ENCODE measurements around the gene NDP.

The NDP gene, protein sequence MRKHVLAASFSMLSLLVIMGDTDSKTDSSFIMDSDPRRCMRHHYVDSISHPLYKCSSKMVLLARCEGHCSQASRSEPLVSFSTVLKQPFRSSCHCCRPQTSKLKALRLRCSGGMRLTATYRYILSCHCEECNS

DNA sequence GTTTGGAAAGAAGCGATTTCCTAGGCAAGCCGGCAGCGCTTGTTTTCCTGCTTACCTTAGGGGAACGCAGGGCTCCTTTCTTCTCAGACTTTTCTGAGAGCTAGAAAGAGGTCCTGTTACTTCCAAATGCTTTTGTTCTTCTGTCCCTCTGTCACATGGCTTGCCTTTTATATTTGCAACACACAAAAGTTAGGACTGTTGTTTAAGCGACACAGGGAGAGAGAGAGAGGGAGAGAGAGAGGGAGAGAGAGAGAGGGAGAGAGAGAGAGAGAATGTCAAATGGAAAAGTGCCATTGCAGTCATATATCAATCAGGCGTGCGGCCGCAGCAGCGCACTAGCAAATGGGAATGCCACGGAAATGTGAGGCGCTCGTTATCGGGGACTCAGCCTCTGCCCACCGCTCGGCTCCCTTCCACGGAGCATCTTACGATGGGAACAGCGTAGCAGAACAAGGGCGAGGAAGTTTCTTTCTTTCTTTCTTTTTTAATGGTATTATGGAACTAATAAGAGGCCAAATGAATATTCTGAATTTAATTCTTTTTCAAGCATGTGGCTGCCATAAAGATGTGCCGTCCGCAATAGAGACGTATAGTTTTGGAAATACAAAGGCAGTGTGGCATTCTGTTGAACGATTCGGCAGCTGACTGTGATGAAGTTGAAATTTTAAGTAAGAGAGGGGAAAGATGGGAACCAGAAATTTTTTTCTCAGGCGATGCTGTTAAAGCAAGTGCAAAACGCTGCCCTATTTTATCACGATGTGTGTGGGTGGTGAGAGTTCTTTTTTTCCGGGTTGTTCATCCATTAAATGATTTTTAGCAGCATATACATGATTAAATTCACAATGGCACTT is at the start of gene NDP:
Gene NDP, minus strand, starts transcription at position 142 of the 851 bp plus-strand sequence. CDS start 14,745 bp downstream, outside the sequence.
- no peak for DNase-seq (ENCODE audit: low read depth, low spot score)

DNA sequence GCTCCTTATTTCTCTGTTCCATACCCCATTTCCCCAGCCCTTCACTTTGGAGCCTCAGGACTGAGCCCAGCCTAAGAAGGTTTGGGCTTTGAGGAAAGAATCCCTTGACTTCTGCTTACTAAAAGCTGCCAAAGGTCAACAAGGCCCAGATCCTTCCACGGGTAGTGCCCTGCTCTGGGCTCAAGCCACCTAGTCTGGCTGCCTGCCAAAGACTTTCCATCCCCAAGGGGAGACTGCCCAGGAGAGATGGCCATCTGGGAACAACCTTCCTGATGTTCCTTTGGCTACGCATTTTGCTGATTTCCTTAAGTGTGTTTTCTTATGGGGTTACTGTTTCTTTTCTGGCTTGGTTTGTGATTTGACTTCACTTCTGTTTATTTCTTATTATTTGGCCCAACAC is 49.8 kb upstream of the NDP start:
- DNase-seq (ENCODE audit: low read depth, low spot score): no peak

DNA sequence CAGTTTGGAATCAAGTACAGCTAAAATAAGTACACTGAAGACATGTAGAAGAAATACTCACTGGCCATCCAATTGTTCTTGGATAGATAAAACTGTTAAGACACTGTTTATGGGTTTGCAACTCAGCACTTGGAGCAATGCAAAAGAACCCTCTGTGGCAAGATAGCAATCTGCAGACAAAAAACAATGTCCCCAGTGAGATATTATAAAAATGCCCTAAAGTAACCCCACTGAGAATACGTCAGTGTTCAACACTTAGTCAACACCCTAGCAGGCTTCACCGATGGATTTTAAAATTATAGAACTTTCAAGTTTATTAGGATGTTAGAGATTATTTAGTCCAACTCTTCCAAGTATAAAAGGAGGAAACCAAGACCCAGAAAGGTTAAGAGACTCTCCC is 47.5 kb upstream of the NDP start:
- DNase-seq (ENCODE audit: low read depth, low spot score): no peak

DNA sequence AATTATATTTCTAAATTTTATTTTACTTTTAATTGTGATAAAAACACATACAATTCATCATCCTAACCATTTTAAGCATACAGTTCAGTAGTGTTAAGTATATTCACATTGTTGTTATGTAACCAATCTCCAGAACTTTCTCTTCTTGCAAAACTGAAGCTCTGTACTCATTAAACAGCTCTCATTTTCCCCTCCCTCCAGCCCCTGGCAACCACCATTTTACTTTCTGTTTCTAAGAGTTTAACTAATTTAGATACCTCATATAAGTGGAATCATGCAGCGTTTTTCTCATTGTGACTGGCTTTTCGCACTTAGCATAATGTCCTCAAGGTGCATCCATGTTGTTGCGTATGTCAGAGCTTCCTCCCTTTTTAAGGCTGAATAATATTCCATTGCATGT is 46.7 kb upstream of the NDP start:
- no peak for DNase-seq (ENCODE audit: low read depth, low spot score)

DNA sequence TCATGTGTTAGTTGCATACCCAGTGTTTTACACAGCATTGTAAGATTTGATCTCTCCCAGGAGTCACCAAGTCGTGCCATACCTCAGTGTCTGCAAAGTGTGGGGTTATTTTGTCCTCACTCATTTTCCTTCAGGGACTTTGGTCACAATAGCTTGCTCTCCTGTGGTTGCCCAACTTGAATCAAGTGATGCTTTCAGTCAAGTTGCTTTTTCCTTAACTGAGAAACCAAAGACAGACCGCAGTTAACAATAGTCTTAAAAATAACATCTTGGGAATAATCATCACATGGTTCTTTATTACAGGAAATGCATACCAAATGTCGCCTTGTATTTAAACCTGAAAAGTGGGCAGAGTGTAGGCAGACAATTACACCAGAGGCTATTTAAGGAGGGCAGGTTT is 44.5 kb upstream of the NDP start:
- no peak for DNase-seq (ENCODE audit: low read depth, low spot score)

DNA sequence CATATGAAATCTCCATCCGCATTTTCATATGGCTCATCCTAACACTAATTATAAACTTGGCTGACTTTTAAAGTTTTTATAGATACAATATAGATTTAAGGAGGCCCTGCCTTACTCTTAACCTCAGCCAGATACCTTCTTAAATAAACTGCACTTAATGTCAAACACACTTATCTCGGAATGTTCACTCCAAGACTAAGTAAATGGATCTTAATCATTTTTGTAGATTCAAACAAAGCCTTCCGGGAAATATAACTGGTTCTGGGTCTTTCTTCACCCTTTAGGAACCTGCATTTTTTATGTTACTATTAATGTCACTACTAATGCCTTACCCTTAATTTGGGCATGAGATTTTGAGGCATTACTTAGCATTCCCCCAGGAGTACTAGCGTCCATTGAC is 43.7 kb upstream of the NDP start:
- DNase-seq (ENCODE audit: low read depth, low spot score): no peak

DNA sequence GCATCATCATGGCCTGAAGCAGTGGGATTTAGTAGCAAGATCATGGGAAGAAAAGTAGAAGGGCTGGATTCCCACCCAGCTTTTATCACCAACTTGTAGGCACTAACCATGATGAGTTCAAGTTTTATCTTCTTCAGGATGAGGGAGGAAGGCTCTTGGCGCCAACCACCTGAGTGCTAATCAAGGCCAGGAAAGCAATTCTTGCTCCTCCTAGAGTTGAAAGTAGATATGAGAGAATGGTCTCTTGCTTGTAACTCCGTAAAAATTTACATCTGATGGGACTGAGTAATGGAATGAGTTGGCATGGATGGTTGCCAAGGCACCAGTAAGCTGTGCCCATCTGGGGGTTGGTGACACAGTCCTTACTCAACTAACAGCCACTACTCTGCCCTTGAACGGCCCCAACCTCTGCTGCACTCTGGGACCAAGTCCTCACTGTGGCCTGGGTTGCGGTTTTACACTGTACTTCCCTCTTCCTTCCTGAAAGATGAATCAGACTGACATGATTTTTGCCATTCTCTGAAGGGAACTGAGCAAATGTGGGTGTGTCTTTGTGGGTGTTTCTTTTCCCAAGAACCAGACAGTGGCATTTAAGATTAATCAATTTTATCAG is 39.4 kb upstream of the NDP start:
- DNase-seq (ENCODE audit: low read depth, low spot score): no peak

DNA sequence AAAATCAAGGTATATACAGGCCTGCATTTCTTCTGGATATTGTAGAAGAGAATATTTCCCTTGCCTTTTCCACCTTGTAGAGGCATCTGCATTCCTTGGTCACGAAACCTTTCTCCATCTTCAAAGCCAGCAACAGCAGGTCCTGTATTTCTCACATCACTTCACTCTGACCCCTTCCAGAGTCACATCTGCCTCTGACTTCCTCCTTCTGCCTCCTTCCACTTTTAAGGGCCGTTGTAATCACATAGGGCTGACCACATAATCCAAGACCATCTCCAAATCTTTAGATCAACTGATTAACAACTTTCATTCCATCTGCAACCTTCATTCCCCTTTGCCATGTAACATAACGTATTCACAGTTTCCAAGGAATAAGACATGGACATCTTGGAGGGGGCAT is 38.3 kb upstream of the NDP start:
- no peak for DNase-seq (ENCODE audit: low read depth, low spot score)

DNA sequence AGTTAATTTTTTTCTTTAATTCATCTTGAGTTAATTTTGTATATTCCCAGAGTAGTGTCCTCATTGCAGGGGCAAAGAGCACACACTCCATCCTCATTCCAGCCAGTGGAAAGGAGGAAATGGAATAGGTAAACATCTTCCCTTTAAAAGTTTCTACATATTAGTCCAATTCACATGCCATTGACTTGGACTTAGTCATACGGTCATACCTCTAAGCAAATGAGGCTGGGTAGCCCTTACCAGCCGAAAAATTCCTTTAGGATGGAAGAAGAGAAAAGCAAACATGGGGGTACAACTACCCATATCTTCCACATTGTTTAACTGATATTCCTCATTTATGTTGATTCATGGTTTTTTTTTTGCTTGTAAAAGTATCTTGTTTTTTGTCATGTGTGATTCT is 37.4 kb upstream of the NDP start:
- no peak for DNase-seq (ENCODE audit: low read depth, low spot score)

DNA sequence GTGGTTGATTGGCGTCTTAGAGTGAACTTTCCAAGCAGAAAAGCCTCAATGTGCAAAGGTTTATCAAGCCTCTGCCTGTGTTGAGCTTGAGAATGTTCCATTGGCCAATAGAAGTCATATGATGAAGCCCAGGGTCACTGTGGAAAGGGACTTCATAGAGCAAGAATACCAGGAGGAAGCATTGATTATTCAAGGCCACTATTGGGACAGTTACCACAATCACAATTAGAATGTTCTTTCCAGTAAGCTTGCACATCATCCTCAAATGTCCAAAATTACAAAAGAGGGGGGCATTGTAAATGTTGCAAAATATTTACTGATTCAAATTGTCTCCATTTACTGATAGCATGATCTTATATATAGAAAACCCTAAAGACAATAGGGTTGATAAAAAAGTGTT is 32.9 kb upstream of the NDP start:
- no peak for DNase-seq (ENCODE audit: low read depth, low spot score)

DNA sequence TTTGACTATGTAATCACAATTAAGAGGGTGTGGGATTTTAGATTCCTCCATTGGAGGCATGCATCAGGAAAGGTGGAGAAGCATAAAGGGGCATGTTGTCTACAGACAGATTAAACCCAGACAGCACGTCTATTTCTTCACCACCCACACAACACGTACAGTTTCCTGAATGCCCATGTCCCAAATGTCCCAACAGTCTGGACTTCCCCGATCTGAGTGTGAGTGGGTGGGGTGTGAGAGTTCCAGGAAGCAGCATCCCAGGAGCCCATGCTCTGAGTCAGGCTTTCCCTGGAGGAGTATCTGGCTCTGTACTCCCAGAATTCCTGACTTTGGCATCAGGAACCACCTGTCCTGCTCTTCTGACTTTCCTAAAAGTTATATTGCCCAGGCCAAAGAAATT is 30.8 kb upstream of the NDP start:
- no peak for DNase-seq (ENCODE audit: low read depth, low spot score)

DNA sequence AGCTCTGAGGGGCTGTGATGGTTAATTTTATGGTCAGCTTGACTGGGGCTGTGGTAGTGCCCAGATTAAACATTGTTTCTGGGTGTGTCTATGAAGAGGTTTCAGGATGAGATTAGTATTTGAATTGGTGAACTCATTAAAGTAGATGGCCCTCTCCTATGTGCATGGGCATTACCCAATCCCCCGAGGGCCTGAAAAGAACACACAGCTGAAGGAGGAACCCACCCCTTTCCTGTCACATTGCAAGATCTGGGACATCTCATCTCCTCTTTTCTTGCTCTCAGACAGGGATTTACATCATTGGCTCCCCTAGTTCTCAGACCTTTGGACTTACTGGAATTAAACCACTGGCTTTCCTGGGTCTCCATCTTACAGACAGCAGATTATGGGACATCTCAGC is 29.4 kb upstream of the NDP start:
- no peak for DNase-seq (ENCODE audit: low read depth, low spot score)

DNA sequence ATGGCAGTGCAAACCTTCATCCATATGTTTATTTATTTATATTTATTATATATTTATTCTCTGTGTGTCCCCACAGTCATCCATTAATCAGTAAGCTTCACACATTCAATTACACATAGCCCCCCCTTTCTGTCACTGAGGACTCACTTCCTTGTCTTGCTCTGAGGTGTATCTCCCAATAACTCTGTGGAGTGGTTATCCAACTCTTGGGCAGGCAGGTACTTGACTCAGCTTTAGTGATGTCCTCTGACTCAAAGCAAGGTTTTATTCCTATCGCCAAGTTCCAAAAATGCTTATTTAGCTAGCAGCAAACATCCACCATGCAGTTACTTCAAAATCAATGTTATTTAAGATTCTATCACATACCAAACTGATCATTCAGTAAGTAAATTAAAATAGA is 25.2 kb upstream of the NDP start:
- no peak for DNase-seq (ENCODE audit: low read depth, low spot score)

DNA sequence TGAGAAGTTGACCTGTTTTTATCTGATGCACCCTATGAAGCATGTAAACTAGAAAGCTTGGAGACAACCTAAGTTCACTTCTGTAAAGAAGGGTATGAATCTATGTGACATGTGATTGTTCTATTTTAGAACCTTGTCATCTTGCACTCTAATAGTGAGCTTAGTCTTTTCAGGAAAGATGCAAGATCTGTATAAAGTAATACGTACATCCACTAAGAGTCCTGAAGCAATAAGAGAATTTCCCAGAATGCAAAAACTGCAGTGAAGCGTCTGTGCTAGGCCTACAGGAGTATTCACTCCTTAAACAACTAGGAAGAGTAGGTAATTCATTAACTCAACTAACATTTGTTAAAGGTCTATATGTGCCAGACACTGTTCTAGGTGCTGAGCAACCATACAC is 23.3 kb upstream of the NDP start:
- DNase-seq (ENCODE audit: low read depth, low spot score): no peak

DNA sequence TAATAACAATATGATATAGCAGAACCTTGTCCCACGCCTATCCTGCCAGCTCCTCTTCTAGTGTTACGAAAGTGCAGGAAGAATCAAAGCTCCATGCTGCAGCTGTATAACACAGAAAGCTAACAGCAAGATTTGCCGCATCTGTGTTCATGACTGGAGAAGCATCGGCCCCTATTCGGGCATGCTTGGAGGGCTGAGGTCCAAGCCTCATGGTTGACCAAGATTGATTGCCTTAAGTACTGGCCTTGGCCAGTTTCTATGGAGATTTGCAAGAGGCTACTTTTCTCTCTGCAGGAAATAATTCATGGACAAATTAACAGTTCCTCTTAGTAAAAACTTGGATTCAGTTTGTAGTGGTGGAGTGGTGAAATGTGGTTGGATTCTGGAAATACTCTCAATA is 12.9 kb upstream of the NDP start:
- no peak for DNase-seq (ENCODE audit: low read depth, low spot score)

DNA sequence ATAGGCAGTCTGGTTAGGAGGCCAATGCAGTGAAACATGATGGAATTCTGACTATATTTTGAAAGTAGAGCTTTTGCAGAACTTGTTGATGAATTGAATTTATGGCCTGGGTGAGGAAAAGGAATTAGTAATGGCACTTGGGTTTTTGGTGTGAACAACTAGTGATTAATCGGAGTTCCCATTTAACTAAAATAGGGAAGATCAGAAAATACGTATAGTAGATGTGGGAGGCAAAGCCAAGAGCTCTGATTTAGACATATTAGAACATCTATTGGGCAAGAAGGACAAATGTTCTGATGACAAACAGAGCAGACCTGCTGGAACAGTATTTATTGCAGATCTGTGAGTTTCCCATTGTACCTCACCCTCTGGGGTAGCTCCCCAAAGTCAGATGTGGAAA is 12.3 kb upstream of the NDP start:
- DNase-seq (ENCODE audit: low read depth, low spot score): no peak

DNA sequence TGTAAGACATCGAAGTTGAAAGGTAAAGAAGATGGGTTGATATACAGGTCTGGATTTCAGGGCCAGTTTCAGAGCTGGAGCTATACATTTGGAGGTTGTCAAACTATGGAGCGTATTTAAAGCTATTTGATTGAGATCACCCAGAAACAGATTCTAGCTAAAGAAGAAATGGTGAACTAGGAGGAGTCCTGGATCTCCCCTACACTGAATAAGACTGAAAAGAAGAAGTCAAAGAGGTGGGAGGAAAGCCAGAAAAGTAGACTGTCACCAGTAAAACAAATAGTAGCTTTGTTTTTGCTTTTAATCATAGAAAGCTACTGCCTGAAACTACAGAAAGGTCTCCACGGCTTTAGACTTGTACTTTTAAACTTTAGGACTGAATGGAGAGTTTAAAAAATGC is 5.0 kb upstream of the NDP start:
- DNase-seq (ENCODE audit: low read depth, low spot score): no peak

DNA sequence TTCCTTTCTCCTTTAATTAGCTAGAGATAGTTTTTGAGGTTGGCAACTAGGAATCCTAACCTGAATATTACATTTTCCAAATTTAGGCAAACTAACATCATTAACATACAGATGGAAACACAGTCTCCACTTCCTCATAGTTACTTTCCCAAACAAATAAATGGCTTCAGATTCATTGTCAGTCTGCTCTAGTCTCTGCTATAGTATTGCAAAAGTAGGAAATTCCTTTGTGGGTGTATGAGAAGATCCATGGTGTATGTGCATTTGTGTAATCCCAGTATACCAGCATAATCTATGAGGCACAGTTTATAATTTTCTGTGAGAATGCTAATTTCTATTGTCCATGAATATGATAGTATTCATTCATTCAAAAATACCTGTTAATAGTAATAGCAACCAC is 3.0 kb upstream of the NDP start:
- DNase-seq (ENCODE audit: low read depth, low spot score): no peak

DNA sequence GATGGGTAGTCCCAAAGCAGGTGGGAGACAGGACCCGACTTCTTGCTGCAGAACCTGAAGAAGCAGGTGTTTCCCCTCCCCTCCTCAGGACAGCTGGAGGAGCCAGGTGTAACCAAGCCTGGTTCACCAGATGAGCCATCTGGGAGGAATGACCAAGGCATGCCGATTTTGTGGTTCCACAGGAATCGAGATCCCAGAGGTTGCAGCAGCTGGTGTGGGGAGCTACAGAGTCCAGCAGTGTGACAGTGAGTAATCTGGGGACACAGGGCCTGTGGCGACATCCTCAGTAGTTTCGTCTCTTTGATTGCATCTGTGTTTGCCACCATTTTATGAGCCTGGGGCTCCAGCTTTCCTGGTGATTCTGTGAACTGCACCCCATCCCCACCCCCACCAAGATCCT is 2.6 kb upstream of the NDP start:
- DNase-seq (ENCODE audit: low read depth, low spot score): no peak

DNA sequence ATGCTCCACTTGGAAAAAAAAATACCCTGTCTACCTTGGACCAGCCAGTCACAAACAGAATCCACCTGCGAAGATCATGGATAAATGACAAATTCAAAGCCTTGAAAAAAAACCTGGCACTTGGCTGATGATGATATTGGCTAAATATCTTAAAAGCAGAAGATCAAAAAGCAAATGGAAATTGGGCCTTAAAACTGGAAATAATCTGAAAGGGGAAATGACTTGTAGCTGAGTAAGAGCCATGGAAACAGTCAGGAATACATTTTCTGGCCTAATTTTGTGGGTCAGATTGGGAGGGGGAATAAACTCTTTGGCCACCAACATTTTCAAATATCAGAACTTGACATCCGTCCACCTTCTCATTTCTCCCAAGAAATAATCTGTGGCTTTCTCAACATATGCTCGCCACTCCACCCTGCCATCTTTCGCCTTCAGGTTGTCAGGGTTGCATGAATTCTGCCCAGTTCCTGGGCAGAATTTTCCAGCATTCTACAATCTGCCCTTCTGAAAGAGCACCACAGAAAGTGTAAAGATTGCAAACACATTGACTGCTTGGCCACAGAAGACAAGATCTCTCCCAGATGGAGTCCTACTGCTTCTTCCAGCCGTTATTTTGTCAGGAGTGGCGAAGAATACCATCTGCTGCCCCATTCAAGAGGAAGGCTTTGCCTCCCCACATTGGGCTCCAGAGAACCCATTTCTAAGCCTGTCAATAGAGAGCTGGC is 1.7 kb upstream of the NDP start:
- DNase-seq (ENCODE audit: low read depth, low spot score): no peak

DNA sequence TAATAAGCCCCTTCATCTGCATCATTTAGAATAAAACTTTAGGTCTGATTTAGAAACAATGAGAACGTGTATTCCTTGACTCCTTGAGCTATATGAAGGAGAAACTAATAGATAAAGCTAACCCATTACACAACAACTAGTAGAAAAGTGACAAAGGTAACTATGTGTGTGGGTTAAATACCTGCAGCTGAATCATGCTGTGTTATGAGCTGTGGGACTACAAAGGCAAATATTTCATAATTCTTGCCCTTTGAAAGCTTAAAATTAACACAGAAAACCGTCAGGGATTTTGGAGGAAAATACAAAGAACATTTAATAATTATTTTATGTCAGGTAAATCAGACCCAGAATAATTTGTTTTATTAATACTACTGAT is 898 bp upstream of the NDP start:
- no peak for DNase-seq (ENCODE audit: low read depth, low spot score)

Measured in activated naive CD8-positive, alpha-beta T cell treated with anti-CD3 and anti-CD28 coated beads, Interleukin-2, amount 50 U/mL, for 16 hours (primary cell).